ENCODE measurements around the gene TGM6.

TGM6 gene

GRCh38 chr20:2342243-2342642 lies 38.5 kb upstream of the TGM6 start:
- in situ Hi-C loops (cut with HindIII; ENCODE audit: low sequenced_read_pairs): no loop called here
- no peak overlapping the region for H3K4me3 ChIP-seq (ENCODE audit: low read depth, low read length)
- no peak for DNase-seq (ENCODE audit: low read depth)
- no peak for TF ChIP-seq CTCF (IDR thresholded peaks at IDR 0.05; ENCODE audit: low read depth, low read length, missing control alignments)

- no peak for DNase-seq (ENCODE audit: low read depth)
- TF ChIP-seq CTCF (IDR thresholded peaks at IDR 0.05; ENCODE audit: low read depth, low read length, missing control alignments): no peak
- no peak overlapping the region for H3K4me3 ChIP-seq (ENCODE audit: low read depth, low read length)
- in situ Hi-C loops (cut with HindIII; ENCODE audit: low sequenced_read_pairs): no loop called here
Observed at GRCh38 chr20:2346188-2346587, 34.5 kb upstream of the TGM6 start.

GRCh38 chr20:2348336-2348735 lies 32.4 kb upstream of the TGM6 start:
- no peak for DNase-seq (ENCODE audit: low read depth)
- H3K4me3 ChIP-seq (ENCODE audit: low read depth, low read length): no peak overlapping the region
- no peak for TF ChIP-seq CTCF (IDR thresholded peaks at IDR 0.05; ENCODE audit: low read depth, low read length, missing control alignments)
- in situ Hi-C loops (cut with HindIII; ENCODE audit: low sequenced_read_pairs): no loop called here

GRCh38 chr20:2349801-2350200 lies 30.9 kb upstream of the TGM6 start:
- no peak for TF ChIP-seq CTCF (IDR thresholded peaks at IDR 0.05; ENCODE audit: low read depth, low read length, missing control alignments)
- in situ Hi-C loops (cut with HindIII; ENCODE audit: low sequenced_read_pairs): no loop called here
- no peak for DNase-seq (ENCODE audit: low read depth)
- H3K4me3 ChIP-seq (ENCODE audit: low read depth, low read length): no peak overlapping the region

GRCh38 chr20:2350606-2351005 lies 30.1 kb upstream of the TGM6 start:
- no peak for TF ChIP-seq CTCF (IDR thresholded peaks at IDR 0.05; ENCODE audit: low read depth, low read length, missing control alignments)
- H3K4me3 ChIP-seq (ENCODE audit: low read depth, low read length): no peak overlapping the region
- DNase-seq (ENCODE audit: low read depth): no peak
- in situ Hi-C loops (cut with HindIII; ENCODE audit: low sequenced_read_pairs): no loop called here

- DNase-seq (ENCODE audit: low read depth): no peak
- TF ChIP-seq CTCF (IDR thresholded peaks at IDR 0.05; ENCODE audit: low read depth, low read length, missing control alignments): no peak
- in situ Hi-C loops (cut with HindIII; ENCODE audit: low sequenced_read_pairs): no loop called here
- H3K4me3 ChIP-seq (ENCODE audit: low read depth, low read length): no peak overlapping the region
Observed at GRCh38 chr20:2353231-2353630, 27.5 kb upstream of the TGM6 start.

- no peak for DNase-seq (ENCODE audit: low read depth)
- in situ Hi-C loops (cut with HindIII; ENCODE audit: low sequenced_read_pairs): no loop called here
- H3K4me3 ChIP-seq (ENCODE audit: low read depth, low read length): no peak overlapping the region
- no peak for TF ChIP-seq CTCF (IDR thresholded peaks at IDR 0.05; ENCODE audit: low read depth, low read length, missing control alignments)
Observed at GRCh38 chr20:2357114-2357513, 23.6 kb upstream of the TGM6 start.
